SK-N-MC (cell line): ENCODE results near the gene PRDM16.

Experiments used
- EZH2 ChIP-seq: fragments of 200-600 bp; sonication (generic); IDR thresholded peaks from one replicate; pipeline ENCODE4 v1.6.1; 2017; ENCODE audit warnings: antibody characterized with exemption
- FOXP2 ChIP-seq: optimal IDR thresholded peaks from 2 replicates; pipeline ENCODE3; 2011; ENCODE audit warnings: mild to moderate bottlenecking, moderate library complexity; ENCODE audit not compliant: insufficient read depth; ENCODE audit errors: extremely low read length, control extremely low read depth

DNA sequence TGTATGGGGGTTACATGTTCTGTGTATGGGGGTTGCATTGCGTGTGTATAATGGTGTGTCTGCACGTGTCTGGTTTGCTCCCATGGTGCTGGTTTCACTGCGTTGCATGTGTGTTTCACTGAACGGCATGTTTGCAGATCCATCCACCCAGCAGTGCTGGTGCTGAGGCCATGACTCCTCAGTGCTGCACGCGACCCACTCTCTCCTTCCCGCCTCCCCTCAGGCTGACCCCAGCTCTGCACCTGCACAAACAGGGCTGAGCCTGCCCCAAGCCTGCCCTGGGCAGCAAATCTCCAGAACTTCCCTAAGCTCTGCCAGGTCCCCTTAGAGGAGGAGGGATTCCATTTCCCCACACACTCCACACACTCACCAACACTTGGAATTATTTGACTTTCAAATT, 29.0 kb upstream of the PRDM16 start:
- TF ChIP-seq FOXP2 (no peak), EZH2 (no peak)
